Panc1 (cell line): ENCODE results near the gene ITIH5.
"Not testable (repeated sequence)": the region's sequence is repeated elsewhere in the genome, so short reads cannot be mapped to it uniquely, and the experiment has no call there.

ENCODE experiments used
- CTCF ChIP-seq: fragments of 450-650 bp; IDR thresholded peaks from 2 replicates; pipeline ENCODE4 v1.5.1; 2017; ENCODE audit warnings: mild to moderate bottlenecking
- POLR2AphosphoS5 ChIP-seq: IDR thresholded peaks from 2 replicates; pipeline ENCODE4 v1.6.1; 2012; ENCODE audit warnings: mild to moderate bottlenecking, low read depth, low read length, moderate library complexity
- REST ChIP-seq, 2 experiments: IDR thresholded peaks; 2 replicates each; pipeline ENCODE4 v1.6.1; 2011 to 2012; ENCODE audit warnings: low read depth in 2 of 2, control low read depth in 1 of 2, low read length in 1 of 2, mild to moderate bottlenecking in 1 of 2, moderate library complexity in 1 of 2; ENCODE audit not compliant: insufficient read depth in 1 of 2

GRCh38 chr10:7711075-7711474, 44.3 kb upstream of the ITIH5 start:
- not testable (repeated sequence) for TF ChIP-seq CTCF; POLR2AphosphoS5; REST (IDR thresholded peaks at IDR 0.05; ENCODE audit: insufficient read depth in 1 of 2, low read depth in 2 of 2, low read length in 1 of 2)
